GM19328 (cell line): ENCODE measurements around the gene IGSF9.
"Not testable (repeated sequence)": the region's sequence is repeated elsewhere in the genome, so short reads cannot be mapped to it uniquely, and the experiment has no call there.

Experiments used
- ATAC-seq: cut with Tn5 transposase; IDR thresholded peaks from one replicate; pipeline ENCODE4 v1.9.1; 2021; ENCODE audit warnings: mild to moderate bottlenecking, moderate library complexity; ENCODE audit not compliant: unreplicated experiment

The IGSF9 gene

DNA sequence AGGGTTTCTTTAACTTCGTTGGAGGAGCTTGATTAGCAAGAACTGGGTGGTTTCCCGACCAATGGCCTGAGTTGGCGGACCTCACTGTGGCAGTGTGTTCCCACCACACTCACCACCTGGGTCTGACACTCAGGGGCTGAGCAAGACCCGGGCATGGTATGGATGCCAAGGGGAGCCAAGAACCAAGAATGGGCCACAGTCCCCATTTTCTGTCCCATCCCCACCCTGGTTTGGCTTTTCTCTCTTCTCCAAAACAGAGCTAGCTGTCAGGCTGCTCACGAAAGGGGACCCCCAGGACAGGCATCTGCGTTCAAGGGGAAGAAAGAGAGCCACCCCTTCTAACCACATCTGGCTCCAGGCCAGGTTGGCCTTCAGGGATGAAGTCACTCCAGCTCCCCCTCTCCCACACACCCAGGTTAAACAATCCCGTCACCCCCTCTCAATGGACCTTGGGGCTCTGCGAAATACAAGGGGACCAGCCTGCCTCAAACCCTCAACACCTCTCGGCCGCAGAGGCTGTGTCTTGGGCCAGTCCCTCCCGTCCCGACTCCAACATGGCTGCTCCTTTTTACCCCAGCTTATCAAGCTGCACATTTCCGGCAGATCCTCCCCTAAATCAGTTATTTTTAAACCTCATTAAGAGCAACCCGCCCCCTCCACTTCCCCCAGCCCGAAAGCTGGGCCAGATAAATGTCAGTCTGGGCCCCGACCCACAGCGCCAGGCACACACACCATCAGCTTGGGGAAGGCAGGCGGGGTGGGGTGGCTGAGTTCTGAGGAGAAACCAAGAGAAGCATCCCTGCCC, 23.5 kb downstream of the IGSF9 start:
- no peak for ATAC-seq

DNA sequence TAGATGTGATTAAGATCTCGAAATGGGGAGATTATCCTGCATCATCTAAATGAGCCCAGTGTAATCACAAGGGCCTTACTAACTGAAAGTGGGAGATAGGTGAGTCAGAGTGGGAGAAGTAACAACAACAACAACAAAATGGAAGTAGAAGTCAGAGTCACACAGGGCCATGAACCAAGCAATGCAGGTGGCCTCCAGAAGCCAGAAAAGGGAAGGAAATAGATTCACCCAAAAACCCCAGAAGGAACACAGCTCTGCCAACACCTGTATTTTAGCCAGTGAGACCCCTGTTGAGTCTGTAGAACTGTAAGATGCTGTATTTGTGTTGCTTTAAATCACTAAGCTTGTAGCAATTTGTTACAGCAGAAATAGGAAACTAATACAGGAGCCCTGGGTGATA, 24.2 kb downstream of the IGSF9 start:
- peak; percentile 23 for ATAC-seq

- no peak for ATAC-seq
Measured at GRCh38 chr1:159920651-159921050, 24.8 kb downstream of the IGSF9 start.

DNA sequence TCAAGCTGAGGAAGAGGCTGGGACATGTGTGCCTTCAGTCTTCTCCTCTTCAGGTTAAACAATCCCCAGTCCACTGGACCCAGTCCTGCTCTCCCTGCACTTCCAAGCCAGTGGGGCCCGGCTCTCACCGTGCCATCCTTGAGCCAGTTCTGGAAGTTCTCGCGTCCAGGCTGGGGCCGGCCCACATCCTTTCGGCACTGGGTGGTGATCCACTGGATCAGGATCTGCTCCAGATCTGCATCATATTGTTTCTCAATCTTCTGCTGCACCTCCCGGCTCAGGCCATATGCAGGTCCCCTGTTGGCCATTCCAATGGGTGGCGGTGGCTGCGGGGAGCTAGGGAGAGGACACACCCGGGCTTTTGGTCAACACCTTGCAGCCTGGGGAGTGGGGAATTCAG, 25.2 kb downstream of the IGSF9 start:
- no peak for ATAC-seq

DNA sequence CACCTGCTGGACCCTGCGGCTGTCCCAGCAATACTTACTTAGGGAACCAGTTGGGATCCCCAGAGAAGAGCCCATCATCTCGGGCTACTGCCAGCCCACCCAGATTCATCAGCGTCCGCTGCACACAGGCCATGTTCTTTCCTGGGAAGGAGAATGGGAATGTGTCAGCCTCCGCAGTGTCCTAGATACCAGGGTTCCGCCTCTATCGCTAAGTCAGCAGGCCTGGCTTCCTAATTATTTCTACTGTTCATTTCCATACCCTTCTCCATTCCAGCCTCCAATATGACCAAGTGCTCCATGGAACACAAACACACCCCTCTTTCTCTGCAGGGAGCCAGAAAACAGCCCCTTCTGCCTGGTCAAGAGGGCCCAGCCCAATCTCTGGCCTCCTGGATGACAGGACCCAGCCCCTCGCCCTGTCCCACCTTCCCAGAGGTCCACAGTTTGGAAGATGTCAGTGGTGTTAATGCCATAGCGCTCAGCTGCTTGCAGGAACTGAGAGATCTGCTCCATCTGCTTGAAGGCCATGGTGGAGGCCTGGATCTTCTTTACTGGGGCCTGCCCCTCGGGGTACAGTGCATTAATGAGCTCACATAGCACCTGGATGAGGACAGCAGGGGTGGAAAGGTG, 26.1 kb downstream of the IGSF9 start:
- ATAC-seq, result no peak

DNA sequence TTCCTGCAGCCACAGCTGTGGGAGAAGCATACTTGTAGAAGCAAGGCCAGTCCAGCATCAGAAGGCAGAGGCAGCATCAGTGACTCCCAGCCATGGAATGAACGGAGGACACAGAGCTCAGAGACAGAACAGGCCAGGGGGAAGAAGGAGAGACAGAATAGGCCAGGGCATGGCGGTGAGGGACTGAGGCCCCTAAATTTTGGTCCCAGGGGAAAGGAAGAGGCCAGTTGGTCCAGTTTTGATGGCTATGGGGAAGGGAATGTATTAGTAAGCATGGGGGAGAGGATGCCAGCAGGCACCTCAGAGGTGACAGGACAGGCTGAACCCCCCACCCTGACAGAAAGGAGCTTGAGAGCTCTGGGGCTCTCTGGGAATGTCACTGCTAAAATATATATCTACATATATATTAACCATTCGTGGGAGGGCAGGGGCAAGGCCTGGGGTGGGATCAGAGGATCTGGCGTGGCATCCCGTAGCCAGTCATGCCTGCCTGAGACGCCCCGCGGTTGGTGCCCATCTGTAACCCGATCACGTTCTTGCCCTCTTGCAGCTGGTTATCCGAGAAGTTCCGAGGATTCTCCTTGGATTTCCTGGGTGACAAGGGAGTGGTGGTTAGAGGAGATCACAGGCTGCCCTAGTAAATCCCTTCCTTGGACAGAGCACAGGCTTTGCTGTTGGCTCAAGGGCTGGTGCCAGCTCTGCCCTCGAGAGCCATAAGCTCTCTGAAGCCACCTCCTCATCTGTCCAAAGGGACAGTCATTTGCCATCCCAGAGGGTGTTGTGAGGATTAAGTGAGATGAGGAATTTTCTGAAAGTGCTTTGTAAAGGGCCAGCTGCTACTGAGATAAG, 26.8 kb downstream of the IGSF9 start:
- ATAC-seq, result no peak

- ATAC-seq, result no peak
Measured at GRCh38 chr1:159917533-159918351, 27.7 kb downstream of the IGSF9 start.

DNA sequence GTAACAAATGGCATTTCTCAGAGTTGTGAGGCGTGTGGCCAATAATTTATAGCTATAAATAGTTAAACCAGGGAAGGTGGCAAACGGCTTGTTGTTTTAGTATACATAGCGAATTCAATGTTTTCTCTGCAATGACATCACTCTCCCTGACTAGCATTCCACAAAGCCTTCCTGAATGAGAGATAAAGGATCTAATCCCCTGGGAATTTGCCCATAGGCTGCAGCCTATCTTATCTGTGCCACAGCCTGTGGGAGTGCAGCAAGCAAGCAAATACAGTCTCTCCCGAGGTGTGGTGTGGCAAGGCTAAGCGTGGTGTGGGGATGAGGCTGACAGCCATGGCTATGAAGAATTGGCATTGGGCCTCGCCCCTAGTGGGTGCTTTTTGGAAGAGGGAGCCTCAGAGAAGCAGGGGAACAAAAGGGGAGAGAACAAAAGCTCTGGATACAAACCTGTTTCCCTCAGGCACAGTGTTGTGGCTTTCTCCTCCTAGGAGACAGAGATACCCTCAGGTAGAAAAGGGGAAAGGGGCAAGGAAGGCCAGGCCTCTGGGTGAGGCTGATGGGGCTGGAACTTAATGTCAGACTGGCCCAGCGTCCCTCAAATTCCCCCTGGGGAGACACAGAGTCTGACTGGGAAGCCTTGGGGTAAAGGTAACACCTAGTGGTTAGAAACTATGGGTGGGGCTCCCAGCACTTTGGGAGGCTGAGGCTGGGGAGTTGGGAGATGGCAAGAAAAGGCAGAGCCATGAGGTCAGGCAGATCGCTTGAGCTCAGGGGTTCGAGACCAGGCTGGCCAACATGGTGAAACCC, 29.0 kb downstream of the IGSF9 start:
- ATAC-seq, result no peak

- no peak for ATAC-seq
Measured at GRCh38 chr1:159915571-159916241, 29.7 kb downstream of the IGSF9 start.

- ATAC-seq, result no peak
Measured at GRCh38 chr1:159914252-159915018, 31.0 kb downstream of the IGSF9 start.

DNA sequence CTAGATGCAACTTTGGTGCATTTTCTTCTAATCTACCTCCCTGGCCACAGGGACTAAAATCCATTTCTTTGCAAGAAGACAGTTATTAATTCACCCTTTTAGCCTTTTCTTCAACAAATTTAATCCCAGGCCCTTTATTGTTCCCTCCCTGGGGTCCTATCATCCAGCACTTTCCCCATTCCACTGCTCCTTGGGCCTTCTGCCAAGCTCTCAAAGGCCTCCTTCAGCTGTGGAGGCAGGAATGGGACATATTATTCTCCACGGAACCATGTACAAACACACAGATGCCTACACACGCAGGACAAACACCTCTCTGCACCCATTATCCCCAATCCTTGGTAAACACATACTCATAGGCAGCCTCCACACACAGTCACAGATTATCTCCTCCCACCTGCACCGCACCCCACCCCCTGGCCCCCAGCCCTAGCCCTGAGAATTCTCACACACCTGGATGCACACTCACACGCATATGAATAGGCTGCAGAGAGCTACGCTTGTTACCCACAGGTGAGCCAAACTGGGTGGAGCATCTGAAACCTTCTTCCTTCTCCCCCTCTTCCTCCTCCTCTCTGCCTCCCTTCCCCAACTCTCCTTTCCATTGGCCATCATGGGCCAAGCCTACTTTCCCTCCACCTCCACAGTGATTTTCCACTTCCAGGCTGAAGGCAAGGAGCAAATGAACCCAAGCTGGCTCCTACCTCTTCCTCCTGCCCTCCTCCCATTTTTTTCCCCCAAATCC, 31.8 kb downstream of the IGSF9 start:
- no peak for ATAC-seq

- no peak for ATAC-seq
Measured at GRCh38 chr1:159911326-159912070, 33.9 kb downstream of the IGSF9 start.

- no peak for ATAC-seq
Measured at GRCh38 chr1:159908031-159908940, 37.1 kb downstream of the IGSF9 start.

- ATAC-seq, result no peak
Measured at GRCh38 chr1:159906960-159907359, 38.5 kb downstream of the IGSF9 start.

GRCh38 chr1:159904036-159904435, 41.4 kb downstream of the IGSF9 start:
- ATAC-seq, result not testable (repeated sequence)

- ATAC-seq, result no peak
Measured at GRCh38 chr1:159902541-159902940, 42.9 kb downstream of the IGSF9 start.
